Caco-2 (cell line): ENCODE data around the gene ATOH1. TPM values are rescaled to one million over a fixed set of nuclear protein-coding genes. Genes with fewer than 3 reads are reported as not detected.

Experiments used
- BruUV-seq: library from RNA; stranded (reverse); fragments of 400-500 nt; replicated peaks from 2 replicates; lab custom pipeline; 2021; lab: Mats Ljungman, UMichigan
- CTCF ChIA-PET: fragments of 300-600 bp; sonication (Branson Sonifier 250); formaldehyde crosslinking; loops from one replicate; lab custom pipeline; 2022; ENCODE audit warnings: antibody characterized with exemption; lab: Charles Lee
- POLR2A ChIA-PET: fragments of 300-600 bp; sonication (Branson Sonifier 250); formaldehyde crosslinking; loops from one replicate; lab custom pipeline; 2022; ENCODE audit warnings: antibody characterized with exemption; lab: Charles Lee
- DNase-seq, 2 experiments: peaks; one replicate each; pipeline versions ENCODE4 v3.0.0 to v3.0.0-alpha.2; 2020 to 2022
- H3K27me3 ChIP-seq: replicated peaks from 2 replicates; pipeline ENCODE4 v1.6.0; 2011; ENCODE audit warnings: low read length; ENCODE audit not compliant: control insufficient read depth, insufficient read depth
- H3K36me3 ChIP-seq: 2 replicates; pipeline ENCODE4 v1.5.1; 2011; ENCODE audit warnings: low read length; ENCODE audit not compliant: control insufficient read depth, insufficient read depth
- H3K4me1 ChIP-seq: fragments of 250-450 bp; sonication (Bioruptor Pico); 2 replicates; pipeline ENCODE4 v1.5.1; 2020; ENCODE audit warnings: mild to moderate bottlenecking
- H3K4me3 ChIP-seq: 2 replicates; pipeline ENCODE4 v1.5.1; 2011; ENCODE audit warnings: low read depth, mild to moderate bottlenecking, control low read depth, low read length
- H3K9me3 ChIP-seq: fragments of 250-450 bp; sonication (Bioruptor Pico); 2 replicates; pipeline ENCODE4 v1.5.1; 2020; ENCODE audit warnings: mild to moderate bottlenecking, moderate library complexity
- H3K27ac Mint-ChIP-seq: one replicate; pipeline ENCODE4 v1.8.0; 2022; ENCODE audit warnings: mixed read lengths; ENCODE audit not compliant: unreplicated experiment
- H3K27me3 Mint-ChIP-seq: one replicate; pipeline ENCODE4 v1.8.0; 2022; ENCODE audit warnings: mixed read lengths; ENCODE audit not compliant: insufficient read depth, unreplicated experiment
- H3K36me3 Mint-ChIP-seq: one replicate; pipeline ENCODE4 v1.8.0; 2022; ENCODE audit warnings: mild to moderate bottlenecking, mixed read lengths; ENCODE audit not compliant: insufficient read depth, unreplicated experiment
- H3K4me1 Mint-ChIP-seq: one replicate; pipeline ENCODE4 v1.8.0; 2022; ENCODE audit warnings: low read depth, mixed read lengths; ENCODE audit not compliant: unreplicated experiment
- H3K4me3 Mint-ChIP-seq: one replicate; pipeline ENCODE4 v1.8.0; 2022; ENCODE audit warnings: mild to moderate bottlenecking, moderate library complexity, mixed read lengths; ENCODE audit not compliant: unreplicated experiment
- H3K9me3 Mint-ChIP-seq: one replicate; pipeline ENCODE4 v1.8.0; 2022; ENCODE audit warnings: mixed read lengths; ENCODE audit not compliant: unreplicated experiment
- intact Hi-C: fragments of 100-400 bp; cut with micrococcal nuclease; formaldehyde crosslinking; loops from one replicate; pipeline ENCODE4 v1.10.0; 2022; ENCODE audit not compliant: unreplicated experiment
- total RNA-seq: library from RNA; stranded (reverse); gene quantifications from 2 replicates; pipeline ENCODE4 v1.2.3, GENCODE V29; 2022
- TF ChIP-seq, protein P1 (sequence below), 2 experiments: fragments of 200-600 bp in 1 of 2; IDR thresholded peaks; 1 replicate in 1 of 2; 2 replicates in 1 of 2; pipeline versions ENCODE4 v1.5.1 to v1.8.0; 2011 to 2022; ENCODE audit warnings: antibody characterized with exemption in 1 of 2, control low read depth in 1 of 2, inconsistent platforms in 1 of 2, low read depth in 1 of 2, low read length in 1 of 2, mild to moderate bottlenecking in 1 of 2, moderate library complexity in 1 of 2; ENCODE audit not compliant: insufficient read depth in 1 of 2, severe bottlenecking in 1 of 2, unreplicated experiment in 1 of 2

ATOH1 gene
- total RNA-seq, 1 experiment from 2014 or later = not detected

DNA sequence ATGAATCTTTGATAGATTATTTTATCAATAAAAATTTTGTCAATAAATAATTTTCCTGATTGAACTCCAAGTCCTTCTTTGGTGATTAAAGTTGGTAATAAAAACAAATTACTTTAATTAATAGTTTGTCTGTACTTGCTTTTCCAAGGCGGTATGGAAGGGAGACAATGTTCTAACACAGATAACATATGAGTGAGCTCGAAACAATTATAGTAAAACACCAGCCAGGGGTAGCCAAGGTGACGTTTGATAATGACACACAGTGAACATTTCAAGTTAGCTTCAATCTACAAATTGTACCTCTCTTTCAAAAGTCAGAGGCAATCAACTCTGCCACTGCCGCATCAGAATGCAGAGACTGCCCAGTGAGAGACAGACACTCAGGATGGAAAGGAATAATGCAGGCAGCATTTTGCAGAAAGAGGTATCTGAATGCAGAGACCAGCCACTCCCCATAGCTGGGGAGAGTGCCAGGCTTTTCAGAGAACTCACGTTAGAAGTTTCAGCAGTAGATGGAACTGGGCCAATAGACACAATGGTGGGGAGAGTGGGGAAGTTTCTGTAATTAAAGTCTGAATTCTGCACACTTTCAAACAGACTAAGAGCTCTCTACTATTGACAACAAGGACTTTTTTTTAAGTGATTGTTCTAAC is 18.1 kb upstream of the ATOH1 start:
- H3K36me3 ChIP-seq = no peaks in the 10 kb centered on the region
- peaks cover 8% of the 10 kb centered on the region for H3K27me3 Mint-ChIP-seq
- no peak overlapping the region for H3K4me3 ChIP-seq
- no peak for DNase-seq
- H3K36me3 Mint-ChIP-seq = no peaks in the 10 kb centered on the region
- BruUV-seq = no TSS peak
- no peak overlapping the region for H3K4me3 Mint-ChIP-seq
- intact Hi-C loops = no loop called here
- ChIA-PET POLR2A (no interaction called here), CTCF (no interaction called here)
- H3K9me3 Mint-ChIP-seq = no peaks in the 10 kb centered on the region
- H3K9me3 ChIP-seq = no peaks in the 10 kb centered on the region
- no peaks in the 10 kb centered on the region for H3K4me1 Mint-ChIP-seq
- TF ChIP-seq, protein P1, sequence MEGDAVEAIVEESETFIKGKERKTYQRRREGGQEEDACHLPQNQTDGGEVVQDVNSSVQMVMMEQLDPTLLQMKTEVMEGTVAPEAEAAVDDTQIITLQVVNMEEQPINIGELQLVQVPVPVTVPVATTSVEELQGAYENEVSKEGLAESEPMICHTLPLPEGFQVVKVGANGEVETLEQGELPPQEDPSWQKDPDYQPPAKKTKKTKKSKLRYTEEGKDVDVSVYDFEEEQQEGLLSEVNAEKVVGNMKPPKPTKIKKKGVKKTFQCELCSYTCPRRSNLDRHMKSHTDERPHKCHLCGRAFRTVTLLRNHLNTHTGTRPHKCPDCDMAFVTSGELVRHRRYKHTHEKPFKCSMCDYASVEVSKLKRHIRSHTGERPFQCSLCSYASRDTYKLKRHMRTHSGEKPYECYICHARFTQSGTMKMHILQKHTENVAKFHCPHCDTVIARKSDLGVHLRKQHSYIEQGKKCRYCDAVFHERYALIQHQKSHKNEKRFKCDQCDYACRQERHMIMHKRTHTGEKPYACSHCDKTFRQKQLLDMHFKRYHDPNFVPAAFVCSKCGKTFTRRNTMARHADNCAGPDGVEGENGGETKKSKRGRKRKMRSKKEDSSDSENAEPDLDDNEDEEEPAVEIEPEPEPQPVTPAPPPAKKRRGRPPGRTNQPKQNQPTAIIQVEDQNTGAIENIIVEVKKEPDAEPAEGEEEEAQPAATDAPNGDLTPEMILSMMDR (IDR thresholded peaks at IDR 0.05; ENCODE audit: insufficient read depth in 1 of 2, low read depth in 1 of 2, low read length in 1 of 2, severe bottlenecking in 1 of 2, unreplicated experiment in 1 of 2) = no peak
- no peaks in the 10 kb centered on the region for H3K4me1 ChIP-seq
- no peak overlapping the region for H3K27ac Mint-ChIP-seq
- no peaks in the 10 kb centered on the region for H3K27me3 ChIP-seq

DNA sequence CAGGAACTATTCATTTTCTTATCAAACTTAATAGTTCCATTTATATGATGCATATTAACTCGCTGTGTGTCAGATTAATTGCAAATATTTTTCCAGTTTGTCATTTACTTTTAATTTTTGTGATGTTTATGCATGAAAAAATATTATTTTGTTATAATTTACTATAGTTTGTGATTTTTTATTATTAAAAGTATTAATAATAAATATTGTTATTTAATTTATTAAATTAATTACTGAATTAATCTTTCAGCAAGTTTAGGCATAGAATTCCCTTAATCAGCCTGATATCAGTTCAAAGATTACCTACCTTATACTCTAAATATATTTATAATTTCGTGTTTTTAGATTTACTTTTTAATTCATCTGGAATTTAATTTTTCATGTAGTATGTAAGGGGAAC is 15.5 kb upstream of the ATOH1 start:
- H3K36me3 ChIP-seq = no peaks in the 10 kb centered on the region
- Mint-ChIP-seq H3K27me3 (peaks cover 10% of the 10 kb centered on the region), H3K4me1 (no peaks in the 10 kb centered on the region), H3K27ac (no peak overlapping the region), H3K9me3 (no peaks in the 10 kb centered on the region), H3K36me3 (no peaks in the 10 kb centered on the region), H3K4me3 (no peak overlapping the region)
- no peaks in the 10 kb centered on the region for H3K9me3 ChIP-seq
- TF ChIP-seq, protein P1 (IDR thresholded peaks at IDR 0.05; ENCODE audit: insufficient read depth in 1 of 2, low read depth in 1 of 2, low read length in 1 of 2, severe bottlenecking in 1 of 2, unreplicated experiment in 1 of 2) = no peak
- CTCF ChIA-PET = no interaction called here
- H3K4me1 ChIP-seq = no peaks in the 10 kb centered on the region
- H3K4me3 ChIP-seq = no peak overlapping the region
- no TSS peak for BruUV-seq
- H3K27me3 ChIP-seq = no peaks in the 10 kb centered on the region
- DNase-seq = no peak
- POLR2A ChIA-PET = no interaction called here
- intact Hi-C loops = no loop called here

DNA sequence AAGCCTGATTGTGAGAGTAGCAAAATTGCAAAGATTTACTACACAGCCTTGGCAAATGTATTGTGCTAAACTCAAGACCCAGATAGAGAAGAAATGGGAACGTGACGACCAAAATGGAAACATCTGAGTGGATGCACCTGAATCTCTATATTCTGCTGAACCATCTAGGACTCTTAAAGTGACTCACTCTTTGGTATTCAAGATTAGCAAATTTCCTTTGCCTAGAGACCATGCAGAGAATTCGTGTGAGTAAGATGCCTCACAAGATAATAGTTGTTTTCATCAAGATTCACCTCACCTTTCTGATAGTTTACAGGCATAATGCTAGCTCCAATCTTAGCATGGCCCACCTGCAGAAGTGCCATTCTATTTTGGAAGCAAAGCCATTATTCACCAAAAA is 14.4 kb upstream of the ATOH1 start:
- H3K4me3 ChIP-seq = no peak overlapping the region
- no peak for DNase-seq
- Mint-ChIP-seq H3K4me1 (no peaks in the 10 kb centered on the region), H3K27me3 (peaks cover 11% of the 10 kb centered on the region), H3K36me3 (no peaks in the 10 kb centered on the region), H3K27ac (no peak overlapping the region), H3K9me3 (no peaks in the 10 kb centered on the region), H3K4me3 (no peak overlapping the region)
- no TSS peak for BruUV-seq
- H3K27me3 ChIP-seq = no peaks in the 10 kb centered on the region
- H3K36me3 ChIP-seq = no peaks in the 10 kb centered on the region
- no peaks in the 10 kb centered on the region for H3K4me1 ChIP-seq
- TF ChIP-seq, protein P1 (IDR thresholded peaks at IDR 0.05; ENCODE audit: insufficient read depth in 1 of 2, low read depth in 1 of 2, low read length in 1 of 2, severe bottlenecking in 1 of 2, unreplicated experiment in 1 of 2) = no peak
- H3K9me3 ChIP-seq = no peaks in the 10 kb centered on the region
- ChIA-PET CTCF (no interaction called here), POLR2A (no interaction called here)
- intact Hi-C loops = no loop called here
